ENCODE data around the gene UCK1. TPM values are rescaled to one million over a fixed set of nuclear protein-coding genes. Genes with fewer than 3 reads are reported as not detected.

The UCK1 gene
- total and polyA plus RNA-seq, 10 of the 15 experiments (the other 5 are each of a cell fraction or from before 2014, with no cell fraction given), result 0.31 to 27.0 (median 18.7) TPM

GRCh38 chr9:131523451-131524435 lies 7.3 kb downstream of the UCK1 start:
- DNase-seq (ENCODE audit: low read depth, low spot score) (no peak), FAIRE-seq (no peak), ATAC-seq (no peak)
- ChIA-PET RAD21 (ENCODE audit: unreplicated experiment) (no interaction called here), SMC1A (ENCODE audit: uncharacterized antibody, unreplicated experiment) (no interaction called here), POLR2A (no interaction called here), CTCF (no interaction called here)
- TF ChIP-seq ETV6 (conservative IDR thresholded peaks at IDR 0.05 in 1 of 2, IDR thresholded peaks at IDR 0.05 in 1 of 2; ENCODE audit: borderline replicate concordance in 1 of 2, low read depth in 1 of 2) (no peak), POLR2A (IDR thresholded peaks at IDR 0.05; ENCODE audit: low read depth, low read length) (peak; percentile 29)
- no peaks in the 10 kb centered on the region for H3K4me1 ChIP-seq (ENCODE audit: control insufficient read depth, insufficient read depth, low read length)
- WGBS (ENCODE audit: insufficient coverage, insufficient replicate concordance, low lambda C conversion rate, missing lambda C conversion rate), result 88% methylated on average over 29 of the region's 29 CpGs
- no peak overlapping the region for H3K9ac ChIP-seq (ENCODE audit: control insufficient read depth, insufficient read depth, low read length)
- no peak overlapping the region for H3K27ac ChIP-seq (ENCODE audit: control insufficient read depth, insufficient read depth)
- H3K4me2 ChIP-seq (ENCODE audit: control insufficient read depth, insufficient read depth), result no peak overlapping the region
- H3K79me2 ChIP-seq (ENCODE audit: control insufficient read depth, insufficient read depth, low read length), result no peaks in the 10 kb centered on the region
- no peaks in the 10 kb centered on the region for H3K9me3 ChIP-seq (replicated peaks; ENCODE audit: control insufficient read depth, insufficient read depth, low read length)
- peaks cover 15 to 16% of the 10 kb centered on the region in 2 experiments for H3K36me3 ChIP-seq (ENCODE audit: control insufficient read depth in 2 of 2, insufficient read depth in 2 of 2, low read length in 1 of 2)
- H3K27me3 ChIP-seq (replicated peaks in 1 of 2; ENCODE audit: control insufficient read depth in 2 of 2, insufficient read depth in 2 of 2, low read length in 1 of 2), result no peaks in the 10 kb centered on the region
- no TSS peak for BruUV-seq (replicated peaks)
- H4K20me1 ChIP-seq (ENCODE audit: control insufficient read depth, insufficient read depth), result no peaks in the 10 kb centered on the region
- intact Hi-C loops (cut with micrococcal nuclease; ENCODE audit: unreplicated experiment) (no loop called here), in situ Hi-C loops (cut with MboI) (no loop called here)
- no peak overlapping the region for H3K4me3 ChIP-seq
- H2AFZ ChIP-seq (ENCODE audit: control insufficient read depth, low read depth, low read length), result no peak overlapping the region

- POLR2A ChIA-PET, result interaction anchor here (0.5 kb wide), 1 partner anchor 18 kb away, joined by 3 read pairs; no protein-coding TSS in a partner anchor
- FAIRE-seq, result no peak
- WGBS (ENCODE audit: insufficient coverage, insufficient replicate concordance, low lambda C conversion rate, missing lambda C conversion rate), result 96% methylated on average over 9 of the region's 9 CpGs
- TF ChIP-seq GATAD2B (conservative IDR thresholded peaks at IDR 0.05; ENCODE audit: low read depth) (no peak), ZBTB4 (CRISPR knock-in tag; IDR thresholded peaks at IDR 0.05) (no peak), BCLAF1 (IDR thresholded peaks at IDR 0.05) (no peak), ZNF207 (IDR thresholded peaks at IDR 0.05; ENCODE audit: borderline replicate concordance) (no peak), WRNIP1 (IDR thresholded peaks at IDR 0.05; ENCODE audit: borderline replicate concordance, low read depth, low read length) (no peak), SMC3 (IDR thresholded peaks at IDR 0.05; ENCODE audit: borderline replicate concordance, low read length) (no peak)
- TF ChIP-seq, protein P1, sequence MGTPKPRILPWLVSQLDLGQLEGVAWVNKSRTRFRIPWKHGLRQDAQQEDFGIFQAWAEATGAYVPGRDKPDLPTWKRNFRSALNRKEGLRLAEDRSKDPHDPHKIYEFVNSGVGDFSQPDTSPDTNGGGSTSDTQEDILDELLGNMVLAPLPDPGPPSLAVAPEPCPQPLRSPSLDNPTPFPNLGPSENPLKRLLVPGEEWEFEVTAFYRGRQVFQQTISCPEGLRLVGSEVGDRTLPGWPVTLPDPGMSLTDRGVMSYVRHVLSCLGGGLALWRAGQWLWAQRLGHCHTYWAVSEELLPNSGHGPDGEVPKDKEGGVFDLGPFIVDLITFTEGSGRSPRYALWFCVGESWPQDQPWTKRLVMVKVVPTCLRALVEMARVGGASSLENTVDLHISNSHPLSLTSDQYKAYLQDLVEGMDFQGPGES (IDR thresholded peaks at IDR 0.05), result no peak
Measured at GRCh38 chr9:131523086-131523388, 8.0 kb downstream of the UCK1 start.

More at GRCh38 chr9:131523086-131523388, 8.0 kb downstream of the UCK1 start:
- in situ Hi-C loops (cut with MboI), result no loop called here
- BruUV-seq (replicated peaks), result TSS peak; percentile 77
- Histone ChIP-seq H3K9me3 (replicated peaks; ENCODE audit: control insufficient read depth, insufficient read depth, low read length) (no peaks in the 10 kb centered on the region), H3K27me3 (replicated peaks in 1 of 2; ENCODE audit: control insufficient read depth in 2 of 2, insufficient read depth in 2 of 2, low read length in 1 of 2) (no peaks in the 10 kb centered on the region), H3K4me1 (ENCODE audit: control insufficient read depth, insufficient read depth, low read length) (no peaks in the 10 kb centered on the region), H3K27ac (ENCODE audit: control insufficient read depth, insufficient read depth) (no peak overlapping the region), H3K4me2 (ENCODE audit: control insufficient read depth, insufficient read depth) (no peak overlapping the region), H3K79me2 (ENCODE audit: control insufficient read depth, insufficient read depth, low read length) (no peaks in the 10 kb centered on the region), H4K20me1 (ENCODE audit: control insufficient read depth, insufficient read depth) (no peaks in the 10 kb centered on the region), H3K36me3 (ENCODE audit: control insufficient read depth in 2 of 2, insufficient read depth in 2 of 2, low read length in 1 of 2) (peaks cover 15 to 21% of the 10 kb centered on the region in 2 experiments), H3K4me3 (no peak overlapping the region), H3K9ac (ENCODE audit: control insufficient read depth, insufficient read depth, low read length) (no peak overlapping the region), H2AFZ (ENCODE audit: control insufficient read depth, low read depth, low read length) (no peak overlapping the region)
- RAD21 ChIA-PET (ENCODE audit: unreplicated experiment), result no interaction called here
- intact Hi-C loops (cut with micrococcal nuclease; ENCODE audit: unreplicated experiment), result no loop called here
- DNase-seq (ENCODE audit: low read depth, low spot score) (no peak), ATAC-seq (no peak)
- SMC1A ChIA-PET (ENCODE audit: uncharacterized antibody, unreplicated experiment), result no interaction called here
- CTCF ChIA-PET, result no interaction called here
